GM12878 (cell line): ENCODE data around the gene CLNK. TPM values are rescaled to one million over a fixed set of nuclear protein-coding genes. Genes with fewer than 3 reads are reported as not detected.

Experiments used
- ATAC-seq: fragments of 200-7000 bp; cut with Tn5 transposase; 3 replicates; pipeline ENCODE4 v1.9.1; 2020; ENCODE audit warnings: mild to moderate bottlenecking, moderate library complexity
- BruUV-seq: library from RNA; stranded (reverse); fragments of 400-500 nt; replicated peaks from 2 replicates; lab custom pipeline; 2021; lab: Mats Ljungman, UMichigan
- CTCF ChIA-PET: fragments of 300-600 bp; sonication (Branson Sonifier 250); formaldehyde crosslinking; extraction: SDS; loops from one replicate; lab custom pipeline; 2021; ENCODE audit warnings: inconsistent platforms; lab: Yijun Ruan, JAX
- POLR2A ChIA-PET: fragments of 350-600 bp; formaldehyde crosslinking; extraction: SDS; loops from one replicate; lab custom pipeline; 2021; ENCODE audit warnings: inconsistent platforms; lab: Charles Lee
- RAD21 ChIA-PET: fragments of 300-600 bp; sonication (Branson Sonifier 250); formaldehyde crosslinking; loops from one replicate; lab custom pipeline; 2023; ENCODE audit warnings: antibody characterized with exemption; ENCODE audit not compliant: unreplicated experiment; lab: Charles Lee
- SMC1A ChIA-PET: fragments of 300-600 bp; sonication (Branson Sonifier 250); formaldehyde crosslinking; loops from one replicate; lab custom pipeline; 2023; ENCODE audit not compliant: unreplicated experiment, uncharacterized antibody; lab: Charles Lee
- DNase-seq: peaks from one replicate; pipeline ENCODE4 v3.0.0-alpha.2; 2011; ENCODE audit warnings: low read depth, low spot score
- FAIRE-seq: peaks from 3 replicates; lab custom pipeline; 2011; peaks lifted over from hg19 to GRCh38; lab: Jason Lieb, UNC
- H2AFZ ChIP-seq: 2 replicates; pipeline ENCODE4 v1.6.0; 2011; ENCODE audit warnings: low read depth, low read length, control low read depth; ENCODE audit not compliant: control insufficient read depth
- H3K27ac ChIP-seq: 2 replicates; pipeline ENCODE4 v1.5.1; 2011; ENCODE audit warnings: control low read depth; ENCODE audit not compliant: control insufficient read depth, insufficient read depth
- H3K27me3 ChIP-seq, 2 experiments: replicated peaks in 1 of 2; 2 replicates each; pipeline versions ENCODE4 v1.6.0 to v1.6.1; 2011; ENCODE audit warnings: low read length in 1 of 2; ENCODE audit not compliant: control insufficient read depth in 2 of 2, insufficient read depth in 2 of 2
- H3K36me3 ChIP-seq, 2 experiments: 2 replicates each; pipeline ENCODE4 v1.5.1; 2011; ENCODE audit warnings: low read length in 1 of 2; ENCODE audit not compliant: control insufficient read depth in 2 of 2, insufficient read depth in 2 of 2
- H3K4me1 ChIP-seq: 2 replicates; pipeline ENCODE4 v1.6.1; 2011; ENCODE audit warnings: mild to moderate bottlenecking, low read length, moderate library complexity, mixed read lengths; ENCODE audit not compliant: control insufficient read depth, insufficient read depth
- H3K4me2 ChIP-seq: 2 replicates; pipeline ENCODE4 v1.6.0; 2011; ENCODE audit warnings: control low read depth; ENCODE audit not compliant: control insufficient read depth, insufficient read depth
- H3K4me3 ChIP-seq: fragments of 200-600 bp; sonication (generic); 2 replicates; pipeline ENCODE4 v1.5.1; 2016
- H3K79me2 ChIP-seq: 2 replicates; pipeline ENCODE4 v1.6.0; 2011; ENCODE audit warnings: low read length; ENCODE audit not compliant: control insufficient read depth, insufficient read depth
- H3K9ac ChIP-seq: 2 replicates; pipeline ENCODE4 v1.8.0; 2011; ENCODE audit warnings: low read length, control low read depth, mixed read lengths; ENCODE audit not compliant: control insufficient read depth, insufficient read depth
- H3K9me3 ChIP-seq: replicated peaks from 3 replicates; pipeline ENCODE4 v1.5.1; 2011; ENCODE audit warnings: mild to moderate bottlenecking, low read length; ENCODE audit not compliant: control insufficient read depth, insufficient read depth
- H4K20me1 ChIP-seq: 2 replicates; pipeline ENCODE4 v1.6.0; 2011; ENCODE audit not compliant: control insufficient read depth, insufficient read depth
- CBX5 ChIP-seq: sonication (generic); IDR thresholded peaks from 2 replicates; pipeline ENCODE4 v1.6.1; 2016; ENCODE audit warnings: low read depth, moderate library complexity, mild to moderate bottlenecking, inconsistent platforms
- JUNB ChIP-seq: IDR thresholded peaks from 2 replicates; pipeline ENCODE4 v1.6.1; 2016; ENCODE audit warnings: antibody characterized with exemption, mild to moderate bottlenecking
- MEF2B ChIP-seq: fragments of 450-650 bp; IDR thresholded peaks from 2 replicates; pipeline ENCODE4 v1.6.1; 2018; ENCODE audit warnings: mild to moderate bottlenecking, moderate library complexity; ENCODE audit not compliant: partially characterized antibody, poor library complexity, severe bottlenecking
- RAD21 ChIP-seq: IDR thresholded peaks from 2 replicates; pipeline ENCODE4 v1.6.1; 2011; ENCODE audit warnings: mild to moderate bottlenecking, low read depth, low read length, moderate library complexity; ENCODE audit not compliant: insufficient read depth
- RFX5 ChIP-seq: IDR thresholded peaks from 2 replicates; pipeline ENCODE4 v1.6.1; 2011; ENCODE audit warnings: low read depth, low read length, improper control_type of control experiment
- TCF12 ChIP-seq: IDR thresholded peaks from 2 replicates; pipeline ENCODE4 v1.6.1; 2011; ENCODE audit warnings: low read depth, mild to moderate bottlenecking, low read length
- WGBS: methylation state at CpG from one replicate; pipeline ENCODE4 v1.1.6; 2016; ENCODE audit warnings: low lambda C conversion rate; ENCODE audit not compliant: insufficient replicate concordance, insufficient coverage; ENCODE audit errors: missing lambda C conversion rate; 5-methylcytosine and 5-hydroxymethylcytosine counted together
- in situ Hi-C: fragments of 300-500 bp; cut with MboI; formaldehyde crosslinking; loops from 9 replicates; pipeline ENCODE4 v1.14.3; 2018; ENCODE audit warnings: mixed read lengths
- intact Hi-C: fragments of 100-400 bp; cut with micrococcal nuclease; formaldehyde crosslinking; loops from one replicate; pipeline ENCODE4 v1.14.2; 2022; ENCODE audit not compliant: unreplicated experiment
- polyA plus RNA-seq, 11 experiments: library from polyadenylated mRNA; depleted of rRNA in 4 of 11; unstranded in 6 of 11; stranded (reverse) in 5 of 11; fragments of >200 nt; fragmentation: Nextera tagmentation in 4 of 11; fragmentation: Illumina TruSeq in 1 of 11; extraction: Ambion mirVana in 4 of 11; extraction: Trizol in 1 of 11; gene quantifications; 1 replicate in 1 of 11; 2 replicates in 10 of 11; pipeline versions ENCODE4 v1.2.1 to v1.2.3, GENCODE V29; 2011 to 2016; ENCODE audit warnings: inconsistent platforms in 2 of 11, missing spikeins in 2 of 11, low read depth in 1 of 11
- total RNA-seq, 4 experiments: library from RNA; depleted of rRNA in 3 of 4; stranded (reverse); fragments of >200 nt in 3 of 4; fragmentation: Illumina TruSeq in 1 of 4; extraction: Trizol in 1 of 4; gene quantifications; 2 replicates each; pipeline versions ENCODE4 v1.2.1 to v1.2.3, GENCODE V29; 2013 to 2021
- TF ChIP-seq, protein P1 (sequence below): IDR thresholded peaks from 2 replicates; pipeline ENCODE4 v1.6.1; 2012; ENCODE audit warnings: improper control_type of control experiment, low read depth, low read length; ENCODE audit not compliant: insufficient replicate concordance

Gene CLNK
- total and polyA plus RNA-seq, 10 of the 15 experiments (the other 5 are each of a cell fraction or from before 2014, with no cell fraction given), result 2.1 to 14.3 (median 2.7) TPM

DNA sequence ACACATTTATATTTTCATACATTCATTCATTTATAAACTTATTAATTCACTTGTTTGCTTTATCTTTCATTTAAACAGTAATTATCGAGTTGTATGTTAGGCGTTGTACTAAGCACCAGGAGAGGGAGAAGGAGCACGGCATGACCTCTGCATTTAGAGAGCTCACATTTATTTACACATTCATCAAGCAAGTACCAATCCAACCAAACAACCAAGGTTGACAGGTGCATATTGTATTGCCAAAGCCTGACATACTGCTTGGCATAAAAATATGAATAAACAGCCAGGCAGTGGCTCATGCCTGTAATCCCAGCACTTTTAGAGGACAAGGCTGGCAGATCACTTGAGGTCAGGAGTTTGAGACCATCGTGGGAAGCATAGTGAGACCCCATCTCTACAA is 37.0 kb upstream of the CLNK start (continued):
- TF ChIP-seq, protein P1, sequence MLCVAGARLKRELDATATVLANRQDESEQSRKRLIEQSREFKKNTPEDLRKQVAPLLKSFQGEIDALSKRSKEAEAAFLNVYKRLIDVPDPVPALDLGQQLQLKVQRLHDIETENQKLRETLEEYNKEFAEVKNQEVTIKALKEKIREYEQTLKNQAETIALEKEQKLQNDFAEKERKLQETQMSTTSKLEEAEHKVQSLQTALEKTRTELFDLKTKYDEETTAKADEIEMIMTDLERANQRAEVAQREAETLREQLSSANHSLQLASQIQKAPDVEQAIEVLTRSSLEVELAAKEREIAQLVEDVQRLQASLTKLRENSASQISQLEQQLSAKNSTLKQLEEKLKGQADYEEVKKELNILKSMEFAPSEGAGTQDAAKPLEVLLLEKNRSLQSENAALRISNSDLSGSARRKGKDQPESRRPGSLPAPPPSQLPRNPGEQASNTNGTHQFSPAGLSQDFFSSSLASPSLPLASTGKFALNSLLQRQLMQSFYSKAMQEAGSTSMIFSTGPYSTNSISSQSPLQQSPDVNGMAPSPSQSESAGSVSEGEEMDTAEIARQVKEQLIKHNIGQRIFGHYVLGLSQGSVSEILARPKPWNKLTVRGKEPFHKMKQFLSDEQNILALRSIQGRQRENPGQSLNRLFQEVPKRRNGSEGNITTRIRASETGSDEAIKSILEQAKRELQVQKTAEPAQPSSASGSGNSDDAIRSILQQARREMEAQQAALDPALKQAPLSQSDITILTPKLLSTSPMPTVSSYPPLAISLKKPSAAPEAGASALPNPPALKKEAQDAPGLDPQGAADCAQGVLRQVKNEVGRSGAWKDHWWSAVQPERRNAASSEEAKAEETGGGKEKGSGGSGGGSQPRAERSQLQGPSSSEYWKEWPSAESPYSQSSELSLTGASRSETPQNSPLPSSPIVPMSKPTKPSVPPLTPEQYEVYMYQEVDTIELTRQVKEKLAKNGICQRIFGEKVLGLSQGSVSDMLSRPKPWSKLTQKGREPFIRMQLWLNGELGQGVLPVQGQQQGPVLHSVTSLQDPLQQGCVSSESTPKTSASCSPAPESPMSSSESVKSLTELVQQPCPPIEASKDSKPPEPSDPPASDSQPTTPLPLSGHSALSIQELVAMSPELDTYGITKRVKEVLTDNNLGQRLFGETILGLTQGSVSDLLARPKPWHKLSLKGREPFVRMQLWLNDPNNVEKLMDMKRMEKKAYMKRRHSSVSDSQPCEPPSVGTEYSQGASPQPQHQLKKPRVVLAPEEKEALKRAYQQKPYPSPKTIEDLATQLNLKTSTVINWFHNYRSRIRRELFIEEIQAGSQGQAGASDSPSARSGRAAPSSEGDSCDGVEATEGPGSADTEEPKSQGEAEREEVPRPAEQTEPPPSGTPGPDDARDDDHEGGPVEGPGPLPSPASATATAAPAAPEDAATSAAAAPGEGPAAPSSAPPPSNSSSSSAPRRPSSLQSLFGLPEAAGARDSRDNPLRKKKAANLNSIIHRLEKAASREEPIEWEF, result no peak
- TF ChIP-seq MEF2B, result no peak
- TF ChIP-seq, all 136 proteins: peak for 0

DNA sequence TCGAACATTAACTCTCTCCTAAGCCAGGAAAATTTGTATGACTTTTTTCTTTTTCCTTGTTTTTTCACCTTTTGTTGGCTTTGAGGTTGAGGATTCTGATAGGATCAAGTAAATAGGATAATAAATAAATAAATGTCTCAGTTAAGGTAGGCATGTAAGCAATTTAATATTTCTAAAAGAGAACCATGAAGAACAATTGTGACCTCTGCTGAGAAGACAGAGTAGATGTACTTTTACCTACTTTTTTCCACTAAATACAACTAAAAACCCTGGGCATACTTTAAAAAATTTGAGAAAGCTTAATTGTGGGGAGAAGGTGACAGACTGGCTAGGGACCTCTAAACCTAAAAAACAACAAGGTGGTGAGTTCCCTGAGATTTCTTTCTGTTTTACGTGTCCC is 31.6 kb upstream of the CLNK start:
- intact Hi-C loops (no loop called here), in situ Hi-C loops (no loop called here)
- BruUV-seq, result no TSS peak
- H3K9me3 ChIP-seq, result peaks cover 7% of the 10 kb centered on the region; the same call in 2 of the 3 replicates
- POLR2A ChIA-PET, result interaction anchor here (0.7 to 0.8 kb wide), 2 partner anchors 9 to 88 kb away, joined by 3 to 6 read pairs; no protein-coding TSS in a partner anchor
- H3K4me1 ChIP-seq, result no peaks in the 10 kb centered on the region
- no peak overlapping the region for H2AFZ ChIP-seq
- DNase-seq (no peak), FAIRE-seq (no peak), ATAC-seq (no peak)
- CTCF ChIA-PET, result interaction anchor here (1.3 kb wide), 1 partner anchor 94 kb away, joined by 3 read pairs; no protein-coding TSS in a partner anchor
- H3K27ac ChIP-seq, result no peak overlapping the region
- no peak overlapping the region for H3K4me2 ChIP-seq
- no peaks in the 10 kb centered on the region for H3K79me2 ChIP-seq
- no peak overlapping the region for H3K9ac ChIP-seq
- no peaks in the 10 kb centered on the region for H4K20me1 ChIP-seq
- TF ChIP-seq TCF12 (no peak), CBX5 (no peak), JUNB (no peak), RFX5 (no peak), RAD21 (peak; percentile 32; the same call in 1 of the 2 replicates)
- H3K4me3 ChIP-seq, result no peak overlapping the region
- 100% methylated on average over 2 of the region's 2 CpGs for WGBS
- RAD21 ChIA-PET, result no interaction called here
- SMC1A ChIA-PET, result interaction anchor here (1.6 kb wide), 3 partner anchors 12 to 34 kb away, joined by 3 to 5 read pairs (median 3); no protein-coding TSS in a partner anchor
- H3K27me3 ChIP-seq, result no peaks in the 10 kb centered on the region
- H3K36me3 ChIP-seq, result no peaks in the 10 kb centered on the region
